Measurements from ENCODE around the gene CCNY.

CCNY gene

GRCh38 chr10:35545878-35546590 is 209.7 kb downstream of the CCNY start:
- H3K4me2 ChIP-seq (ENCODE audit: low read depth, low read length): no peak overlapping the region
- H3K27ac ChIP-seq (ENCODE audit: low read length): no peak overlapping the region

GRCh38 chr10:35546824-35547225 is 210.5 kb downstream of the CCNY start:
- H3K79me2 ChIP-seq (ENCODE audit: low read length): no peaks in the 10 kb centered on the region
- no peaks in the 10 kb centered on the region for H3K27me3 ChIP-seq (replicated peaks; ENCODE audit: insufficient read depth, low read length)
- H3K27ac ChIP-seq (ENCODE audit: low read length): no peak overlapping the region
- H3K36me3 ChIP-seq (replicated peaks; ENCODE audit: insufficient read depth, low read length): no peaks in the 10 kb centered on the region
- DNase-seq: no peak
- no peak overlapping the region for H3K4me3 ChIP-seq (ENCODE audit: low read length)
- H3K9me3 ChIP-seq (replicated peaks; ENCODE audit: insufficient read depth, low read length): no peaks in the 10 kb centered on the region
- TF ChIP-seq EZH2 (optimal IDR thresholded peaks at IDR 0.05; ENCODE audit: low read depth, low read length): no peak
- TF ChIP-seq CTCF (IDR thresholded peaks at IDR 0.05; ENCODE audit: low read length): no peak
- no peak for TF ChIP-seq EZH2phosphoT487 (IDR thresholded peaks at IDR 0.05; ENCODE audit: low read length)
- H3F3A ChIP-seq (ENCODE audit: insufficient read depth, low read length): no peaks in the 10 kb centered on the region
- no peak overlapping the region for H3K9ac ChIP-seq (ENCODE audit: low read length)
- no peaks in the 10 kb centered on the region for H3K4me1 ChIP-seq (ENCODE audit: low read length)
- H2AFZ ChIP-seq (ENCODE audit: low read length): no peak overlapping the region
- no peaks in the 10 kb centered on the region for H3K9me2 ChIP-seq (replicated peaks; ENCODE audit: insufficient read depth, low read length)
- H4K20me1 ChIP-seq (ENCODE audit: insufficient read depth, low read length): no peaks in the 10 kb centered on the region
- no peak overlapping the region for H3K4me2 ChIP-seq (ENCODE audit: low read depth, low read length)

More at GRCh38 chr10:35545878-35546590, 209.7 kb downstream of the CCNY start:
- Histone ChIP-seq H3K36me3 (replicated peaks; ENCODE audit: insufficient read depth, low read length) (no peaks in the 10 kb centered on the region), H3K27me3 (replicated peaks; ENCODE audit: insufficient read depth, low read length) (no peaks in the 10 kb centered on the region), H3K4me1 (ENCODE audit: low read length) (no peaks in the 10 kb centered on the region), H3K9me2 (replicated peaks; ENCODE audit: insufficient read depth, low read length) (no peaks in the 10 kb centered on the region), H3K9me3 (replicated peaks; ENCODE audit: insufficient read depth, low read length) (no peaks in the 10 kb centered on the region), H3K79me2 (ENCODE audit: low read length) (no peaks in the 10 kb centered on the region), H3K9ac (ENCODE audit: low read length) (no peak overlapping the region), H3K4me3 (ENCODE audit: low read length) (no peak overlapping the region), H4K20me1 (ENCODE audit: insufficient read depth, low read length) (no peaks in the 10 kb centered on the region), H3F3A (ENCODE audit: insufficient read depth, low read length) (no peaks in the 10 kb centered on the region), H2AFZ (ENCODE audit: low read length) (no peak overlapping the region)
- TF ChIP-seq EZH2phosphoT487 (IDR thresholded peaks at IDR 0.05; ENCODE audit: low read length) (no peak), EZH2 (optimal IDR thresholded peaks at IDR 0.05; ENCODE audit: low read depth, low read length) (no peak), CTCF (IDR thresholded peaks at IDR 0.05; ENCODE audit: low read length) (no peak)
- DNase-seq: no peak

GRCh38 chr10:35552650-35553342 is 216.5 kb downstream of the CCNY start:
- H3K79me2 ChIP-seq (ENCODE audit: low read length): no peaks in the 10 kb centered on the region
- no peak overlapping the region for H3K4me3 ChIP-seq (ENCODE audit: low read length)
- H2AFZ ChIP-seq (ENCODE audit: low read length): no peak overlapping the region
- no peak overlapping the region for H3K9ac ChIP-seq (ENCODE audit: low read length)
- no peak for DNase-seq
- no peaks in the 10 kb centered on the region for H3K9me2 ChIP-seq (replicated peaks; ENCODE audit: insufficient read depth, low read length)
- no peak for TF ChIP-seq EZH2phosphoT487 (IDR thresholded peaks at IDR 0.05; ENCODE audit: low read length)
- TF ChIP-seq CTCF (IDR thresholded peaks at IDR 0.05; ENCODE audit: low read length): no peak
- no peak for TF ChIP-seq EZH2 (optimal IDR thresholded peaks at IDR 0.05; ENCODE audit: low read depth, low read length)
- no peaks in the 10 kb centered on the region for H3K9me3 ChIP-seq (replicated peaks; ENCODE audit: insufficient read depth, low read length)
- H3F3A ChIP-seq (ENCODE audit: insufficient read depth, low read length): no peaks in the 10 kb centered on the region
- H4K20me1 ChIP-seq (ENCODE audit: insufficient read depth, low read length): no peaks in the 10 kb centered on the region
- H3K4me1 ChIP-seq (ENCODE audit: low read length): peaks cover 7% of the 10 kb centered on the region; the same call in 1 of the 2 replicates
- H3K27me3 ChIP-seq (replicated peaks; ENCODE audit: insufficient read depth, low read length): no peaks in the 10 kb centered on the region
- no peak overlapping the region for H3K27ac ChIP-seq (ENCODE audit: low read length)
- no peak overlapping the region for H3K4me2 ChIP-seq (ENCODE audit: low read depth, low read length)
- H3K36me3 ChIP-seq (replicated peaks; ENCODE audit: insufficient read depth, low read length): no peaks in the 10 kb centered on the region

Data from MM.1S (cell line).